ENCODE data around the gene TAOK2. TPM values are rescaled to one million over a fixed set of nuclear protein-coding genes. Genes with fewer than 3 reads are reported as not detected.
A peak's percentile ranks its signal among the peaks of the same experiment; 100 is the strongest.

The TAOK2 gene
- total and polyA plus RNA-seq, 2 of the 13 experiments (the other 11 are each of a cell fraction or from before 2014, with no cell fraction given): 17.4 to 43.2 TPM

GRCh38 chr16:29961479-29962343 lies 12.0 kb upstream of the TAOK2 start, which contains the start of gene TMEM219 (continued):
- TF ChIP-seq NFRKB (IDR thresholded peaks at IDR 0.05) (no peak), EP300 (IDR thresholded peaks at IDR 0.05; ENCODE audit: low read depth in 2 of 2, low read length in 2 of 2) (no peak), EP300 (CRISPR knock-in tag; IDR thresholded peaks at IDR 0.05; ENCODE audit: borderline replicate concordance) (peak; percentile 27; the same call in 1 of the 2 replicates), ZSCAN22 (CRISPR knock-in tag; IDR thresholded peaks at IDR 0.05) (no peak), SATB2 (CRISPR knock-in tag; IDR thresholded peaks at IDR 0.05) (no peak), HDAC2 (CRISPR knock-in tag; IDR thresholded peaks at IDR 0.05) (peak; percentile 64), HES4 (CRISPR knock-in tag; IDR thresholded peaks at IDR 0.05; ENCODE audit: borderline replicate concordance) (peak; percentile 73; the same call in 1 of the 2 replicates), SOX6 (IDR thresholded peaks at IDR 0.05) (no peak), SOX6 (CRISPR knock-in tag; IDR thresholded peaks at IDR 0.05) (peak; percentile 56), SNRNP70 (IDR thresholded peaks at IDR 0.05; ENCODE audit: low read depth, low read length) (no peak), HDAC1 (CRISPR knock-in tag; IDR thresholded peaks at IDR 0.05) (peak; percentile 89), CAMTA2 (CRISPR knock-in tag; IDR thresholded peaks at IDR 0.05; ENCODE audit: borderline replicate concordance) (no peak), HNF1B (CRISPR knock-in tag; IDR thresholded peaks at IDR 0.05) (peak; percentile 84), ZNF30 (CRISPR knock-in tag; IDR thresholded peaks at IDR 0.05) (peak; percentile 93; the same call in 1 of the 2 replicates), ZNF160 (CRISPR knock-in tag; IDR thresholded peaks at IDR 0.05) (peak; percentile 62; the same call in 1 of the 2 replicates), CBFB (CRISPR knock-in tag; IDR thresholded peaks at IDR 0.05) (no peak), RFX3 (CRISPR knock-in tag; IDR thresholded peaks at IDR 0.05) (no peak), MAZ (IDR thresholded peaks at IDR 0.05; ENCODE audit: borderline replicate concordance, low read depth, low read length) (peak; percentile 86), MAZ (CRISPR knock-in tag; IDR thresholded peaks at IDR 0.05; ENCODE audit: low read depth) (peak; percentile 98), KLF9 (CRISPR knock-in tag; IDR thresholded peaks at IDR 0.05; ENCODE audit: low read depth) (no peak; the same call in 1 of the 2 replicates), TCF12 (IDR thresholded peaks at IDR 0.05) (no peak), TCF12 (CRISPR knock-in tag; IDR thresholded peaks at IDR 0.05) (no peak), ZNF775 (CRISPR knock-in tag; IDR thresholded peaks at IDR 0.05; ENCODE audit: borderline replicate concordance) (no peak), GTF3A (CRISPR knock-in tag; conservative IDR thresholded peaks at IDR 0.05) (no peak), ZNF879 (CRISPR knock-in tag; IDR thresholded peaks at IDR 0.05) (no peak), KLF13 (CRISPR knock-in tag; IDR thresholded peaks at IDR 0.05) (no peak), ZNF121 (CRISPR knock-in tag; IDR thresholded peaks at IDR 0.05) (no peak), ZNF274 (CRISPR knock-in tag; IDR thresholded peaks at IDR 0.05) (no peak), CREB3 (CRISPR knock-in tag; IDR thresholded peaks at IDR 0.05) (no peak), JARID2 (CRISPR knock-in tag; IDR thresholded peaks at IDR 0.05; ENCODE audit: insufficient replicate concordance) (peak; percentile 19), ZNF337 (CRISPR knock-in tag; IDR thresholded peaks at IDR 0.05; ENCODE audit: borderline replicate concordance, low read depth) (no peak)

Data from HepG2 (cell line).